ENCODE data around the gene RAB44. TPM values are rescaled to one million over a fixed set of nuclear protein-coding genes. Genes with fewer than 3 reads are reported as not detected.

RAB44 gene
- total RNA-seq, 1 experiment from 2014 or later: not detected

DNA sequence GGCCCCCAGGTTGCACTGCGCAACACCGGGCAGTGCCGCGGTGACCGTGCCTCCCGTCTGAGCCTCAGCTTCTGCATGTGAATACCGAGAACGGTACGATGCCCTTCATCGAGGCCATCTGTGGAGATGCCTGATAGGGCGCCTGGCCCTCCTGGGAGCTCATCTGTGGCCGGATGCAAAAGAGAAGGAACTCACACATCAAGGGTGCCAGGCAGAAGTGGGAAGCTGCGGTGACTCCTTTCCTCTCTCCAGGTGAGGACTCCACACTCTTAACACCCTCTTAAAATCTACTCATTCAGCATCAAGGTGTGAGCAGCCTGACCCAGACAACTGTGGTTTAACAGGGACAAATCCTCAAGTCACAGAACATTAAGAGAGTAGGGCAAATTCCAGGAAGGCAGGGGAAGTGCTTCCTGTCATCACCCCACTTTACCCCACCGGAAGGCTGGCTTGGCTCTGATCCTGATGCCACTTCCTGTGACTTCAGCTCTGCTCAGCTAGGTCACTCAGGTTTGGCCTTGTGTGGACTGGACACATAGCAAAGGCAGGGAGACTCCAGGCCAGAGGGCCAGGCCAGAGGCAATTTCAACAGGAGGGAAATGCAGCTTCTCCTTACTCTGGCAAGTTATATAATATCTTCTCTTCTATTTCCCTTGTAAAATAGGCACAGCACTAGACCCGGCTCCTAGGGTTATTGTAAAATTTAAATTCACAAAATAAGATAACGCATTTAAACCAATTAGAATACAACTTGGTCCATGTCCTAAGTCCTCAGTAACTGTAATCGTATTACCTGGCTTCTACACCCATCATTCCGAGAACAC is 72.3 kb downstream of the RAB44 start:
- DNase-seq (ENCODE audit: low read depth): peak; percentile 89

DNA sequence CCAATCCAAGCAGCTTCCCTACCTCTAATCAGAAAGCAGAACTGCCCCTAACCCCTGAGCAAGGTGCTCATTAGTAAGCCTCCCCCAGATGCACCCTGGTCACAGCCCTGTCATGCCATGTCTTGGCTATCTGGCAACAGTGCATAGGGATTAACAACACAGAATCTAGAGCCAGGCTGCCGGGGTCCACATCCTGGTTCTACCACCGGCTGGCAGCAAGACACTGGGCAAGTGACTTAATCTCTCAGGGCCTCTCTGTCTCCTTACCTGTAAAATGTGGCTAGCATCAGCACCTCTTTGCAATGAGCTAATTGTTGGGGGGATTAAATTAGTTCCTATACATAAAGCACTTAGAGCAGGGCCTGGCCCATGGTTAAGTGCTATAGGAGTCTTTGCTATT is 73.5 kb downstream of the RAB44 start:
- no peak for DNase-seq (ENCODE audit: low read depth)

DNA sequence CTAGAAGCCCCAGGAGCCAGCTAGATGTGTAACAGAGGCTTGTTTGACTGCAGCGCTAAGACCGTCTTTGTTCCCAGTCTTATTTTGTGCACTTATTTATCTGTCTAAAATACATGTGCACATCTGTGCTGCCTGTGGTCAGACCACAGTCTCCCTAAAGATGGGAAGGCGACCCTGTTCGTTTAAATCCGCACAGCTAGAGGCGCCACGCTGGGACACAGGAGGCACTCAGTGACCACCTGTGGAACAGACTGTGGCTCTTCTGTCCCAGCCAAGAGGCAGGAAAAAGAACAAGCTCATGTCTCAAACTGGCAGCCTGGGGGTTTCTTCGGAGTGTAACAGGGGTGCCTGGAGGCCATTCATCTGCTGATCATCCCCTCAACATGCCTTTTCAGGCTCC is 74.8 kb downstream of the RAB44 start:
- DNase-seq (ENCODE audit: low read depth): no peak

DNA sequence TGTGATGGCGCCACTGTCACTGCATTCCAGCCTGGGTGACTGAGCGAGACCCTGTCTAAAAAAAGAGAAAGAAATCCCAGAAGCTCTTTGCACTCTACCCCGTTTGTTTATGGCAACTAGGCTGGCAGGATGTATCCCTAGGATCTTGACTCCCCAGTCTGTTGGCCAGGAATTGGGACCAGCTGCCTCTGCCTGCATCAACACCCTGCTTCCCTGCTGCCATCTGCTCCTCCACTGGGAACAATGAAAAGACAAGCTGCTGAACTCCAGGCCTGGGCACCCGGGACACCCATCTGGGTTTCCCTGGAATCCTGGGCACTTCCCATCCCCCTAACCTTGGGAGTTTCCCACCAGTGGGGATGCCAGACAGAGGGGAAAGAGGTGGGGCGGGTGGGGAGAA is 76.7 kb downstream of the RAB44 start:
- DNase-seq (ENCODE audit: low read depth): no peak

DNA sequence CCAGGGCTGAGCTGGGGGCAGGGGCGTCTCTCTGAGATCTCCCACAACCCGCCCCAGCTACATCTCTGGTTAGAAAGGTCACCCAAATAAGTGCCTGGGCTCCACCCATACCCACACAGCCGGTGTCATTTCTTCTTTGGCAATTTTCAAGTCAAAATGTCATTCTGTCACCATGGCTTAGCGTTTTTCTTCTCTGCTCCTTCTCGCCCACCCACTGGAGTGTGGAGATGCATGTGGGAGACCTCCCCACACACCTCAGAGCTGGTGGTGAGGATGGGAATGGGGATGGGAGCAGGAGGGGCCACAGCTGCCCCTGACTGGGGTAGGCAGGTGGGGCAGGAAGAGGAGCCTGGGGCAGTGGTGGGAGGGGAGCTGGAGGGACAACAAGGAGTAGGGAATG is 78.5 kb downstream of the RAB44 start:
- no peak for DNase-seq (ENCODE audit: low read depth)

DNA sequence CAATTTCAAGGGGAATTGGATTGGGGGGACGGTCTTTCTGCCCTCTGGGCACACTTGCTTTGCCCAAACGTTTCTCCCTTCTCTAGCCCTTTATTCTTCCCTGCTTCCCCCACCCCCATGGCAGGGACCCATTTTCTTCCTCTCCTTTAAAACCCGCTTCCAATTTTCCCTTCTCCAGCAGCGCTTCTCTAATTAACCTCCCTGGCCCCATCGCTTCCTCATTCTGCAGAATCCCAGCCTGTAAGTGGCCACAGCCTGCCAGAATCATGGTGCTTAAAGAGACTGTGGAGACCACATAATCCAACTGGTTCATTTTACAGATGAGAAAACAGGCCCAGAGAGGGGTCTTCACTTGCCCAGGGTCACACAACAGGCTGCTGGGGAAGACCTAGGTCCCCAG is 80.2 kb downstream of the RAB44 start:
- DNase-seq (ENCODE audit: low read depth): no peak

DNA sequence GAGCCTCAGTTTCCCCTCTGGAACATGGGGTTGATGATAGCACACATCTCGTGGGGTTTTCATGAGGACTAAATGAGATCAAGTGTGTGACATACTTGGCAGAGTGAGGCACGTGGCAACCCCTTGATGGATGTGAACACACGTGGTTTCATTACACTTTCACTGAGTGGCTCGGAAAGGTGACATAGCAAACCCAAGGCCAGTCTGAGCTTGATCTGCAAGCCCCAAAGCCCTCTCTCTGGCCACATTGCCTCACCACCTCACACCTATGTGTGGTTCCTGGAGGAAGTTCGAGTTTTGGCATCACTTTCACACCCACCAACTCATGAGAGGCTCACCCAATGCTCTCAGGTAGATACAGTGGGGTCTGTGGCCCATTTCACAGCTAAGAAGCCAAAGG is 81.6 kb downstream of the RAB44 start:
- DNase-seq (ENCODE audit: low read depth): no peak

DNA sequence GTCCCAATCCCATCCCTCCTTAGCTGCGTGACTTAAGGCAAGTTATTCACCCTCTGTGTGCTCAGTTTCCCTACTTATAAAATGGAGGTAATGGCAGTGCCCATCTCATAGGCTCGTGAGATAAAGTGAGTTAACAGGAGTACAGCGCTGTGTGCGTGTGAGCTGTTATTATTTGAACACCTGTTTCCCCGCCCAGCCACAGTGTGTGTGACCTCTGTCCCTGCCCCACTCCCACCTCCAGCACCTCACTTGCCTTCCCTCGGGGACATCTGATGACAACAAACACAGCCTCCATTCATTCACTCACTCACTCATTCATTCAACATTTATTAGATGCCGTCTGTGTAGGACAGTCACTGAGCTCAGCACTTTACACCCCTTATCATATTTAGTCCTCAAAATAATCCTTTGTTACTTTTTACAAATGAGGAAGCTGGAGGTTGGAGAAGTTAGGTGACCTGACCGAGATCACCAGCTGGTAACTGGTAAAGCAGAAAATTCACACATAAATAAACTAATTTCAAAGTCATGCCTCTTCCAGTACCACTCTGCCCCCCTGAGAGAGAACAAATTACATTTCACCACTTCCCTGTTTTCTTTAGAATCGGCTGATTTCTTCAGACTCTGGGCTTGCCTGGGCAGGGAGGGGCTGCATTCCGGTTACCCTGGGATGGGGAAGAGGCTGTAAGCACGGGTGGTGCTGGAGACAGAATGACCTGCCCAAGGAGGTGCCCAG is 83.0 kb downstream of the RAB44 start:
- no peak for DNase-seq (ENCODE audit: low read depth)

DNA sequence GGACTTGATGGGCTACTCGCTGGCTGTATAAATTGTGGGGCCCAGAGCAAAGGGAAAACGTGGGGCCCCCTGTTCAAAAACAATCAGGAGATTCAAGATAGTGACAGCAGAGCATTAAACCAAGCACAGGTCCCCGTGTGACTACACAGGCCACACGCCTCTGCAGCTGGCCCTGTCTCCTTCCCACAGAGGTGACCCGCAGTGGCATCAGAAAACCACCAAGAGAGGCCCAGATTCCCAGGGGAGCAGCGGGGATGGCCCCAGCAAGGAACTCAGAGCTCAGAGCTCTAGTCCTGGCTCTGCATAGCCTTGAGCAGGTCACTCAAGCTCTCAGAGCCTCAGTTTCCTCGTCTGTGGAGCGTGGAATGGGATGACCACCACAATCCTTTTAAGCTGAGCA is 84.0 kb downstream of the RAB44 start:
- DNase-seq (ENCODE audit: low read depth): no peak

Small RNAs within 50 kb of the gene (small RNA-seq; reads per million reads assigned to genes)
- not detected for gene RF00019

Other genes with a start within 250 kb of the RAB44 start
- gene STK38, start 150.3 kb upstream of the RAB44 start, total RNA-seq (2014; rRNA removed; shearing (Covaris generic)): 8.3 and 9.1 TPM in 2 replicates
- 335 and 412 TPM in 2 replicates for gene SRSF3, start 103.5 kb upstream of the RAB44 start, total RNA-seq (2014; rRNA removed; shearing (Covaris generic))
- gene CDKN1A, start 19.1 kb upstream of the RAB44 start, total RNA-seq (2014; rRNA removed; shearing (Covaris generic)): 151 and 200 TPM in 2 replicates
- 1.3 and 1.5 TPM in 2 replicates for gene CPNE5, start 141.6 kb downstream of the RAB44 start, total RNA-seq (2014; rRNA removed; shearing (Covaris generic))
- gene PPIL1, start 177.0 kb downstream of the RAB44 start, total RNA-seq (2014; rRNA removed; shearing (Covaris generic)): 49.7 and 60.3 TPM in 2 replicates
- 49.3 and 59.0 TPM in 2 replicates for gene C6orf89, start 188.1 kb downstream of the RAB44 start, total RNA-seq (2014; rRNA removed; shearing (Covaris generic))

Data from HT1080 (cell line).